ENCODE data around the gene TPRX2. TPM values are rescaled to one million over a fixed set of nuclear protein-coding genes. Genes with fewer than 3 reads are reported as not detected.

The TPRX2 gene
- total and polyA plus RNA-seq, 2 experiments from 2014 or later, result not detected

- TF ChIP-seq ZNF462 (CRISPR knock-in tag; IDR thresholded peaks at IDR 0.05) (no peak), EZH2phosphoT487 (IDR thresholded peaks at IDR 0.05; ENCODE audit: unreplicated experiment) (no peak), NANOG (IDR thresholded peaks at IDR 0.05; ENCODE audit: borderline replicate concordance) (no peak), POLR2AphosphoS5 (IDR thresholded peaks at IDR 0.05; ENCODE audit: low read depth) (no peak), ETS1 (IDR thresholded peaks at IDR 0.05) (no peak), JUNB (IDR thresholded peaks at IDR 0.05; ENCODE audit: unreplicated experiment) (no peak), ZNF331 (CRISPR knock-in tag; IDR thresholded peaks at IDR 0.05; ENCODE audit: low read depth) (no peak), STAT1 (IDR thresholded peaks at IDR 0.05; ENCODE audit: unreplicated experiment) (no peak)
Observed at GRCh38 chr19:47853003-47853402, 6.0 kb upstream of the TPRX2 start (continued).

- Histone ChIP-seq H3K27me3 (ENCODE audit: insufficient read depth) (no peaks in the 10 kb centered on the region), H3K36me3 (ENCODE audit: insufficient read depth) (no peaks in the 10 kb centered on the region), H3K4me2 (no peak overlapping the region), H3F3A (replicated peaks; ENCODE audit: low read depth) (no peaks in the 10 kb centered on the region), H2AFZ (no peak overlapping the region), H3K9me2 (ENCODE audit: insufficient read depth) (no peaks in the 10 kb centered on the region), H3K79me2 (replicated peaks; ENCODE audit: insufficient read depth) (no peaks in the 10 kb centered on the region), H4K20me1 (replicated peaks; ENCODE audit: insufficient read depth) (no peaks in the 10 kb centered on the region), H3K4me1 (ENCODE audit: insufficient read depth) (peaks cover 15% of the 10 kb centered on the region), H3K4me3 (no peak overlapping the region), H3K27ac (ENCODE audit: low read depth) (no peak overlapping the region)
- DNase-seq (ENCODE audit: low spot score) (no peak), ATAC-seq (no peak)
- Mint-ChIP-seq H3K27me3 (ENCODE audit: insufficient read depth, low read depth, poor library complexity) (peaks cover 22% of the 10 kb centered on the region), H3K36me3 (ENCODE audit: low read depth) (no peaks in the 10 kb centered on the region), H3K4me1 (peaks cover 21% of the 10 kb centered on the region), H3K9me3 (peaks cover 3% of the 10 kb centered on the region; the same call in 1 of the 3 replicates), H3K4me3 (no peak overlapping the region), H3K27ac (no peak overlapping the region)
- TF ChIP-seq ZNF114 (CRISPR knock-in tag; IDR thresholded peaks at IDR 0.05) (no peak), POLR2AphosphoS5 (IDR thresholded peaks at IDR 0.05; ENCODE audit: low read depth) (no peak), EZH2 (IDR thresholded peaks at IDR 0.05; ENCODE audit: low read depth, unreplicated experiment) (no peak), CREB1 (CRISPR knock-in tag; IDR thresholded peaks at IDR 0.05; ENCODE audit: low read depth) (no peak), CTCF (conservative IDR thresholded peaks at IDR 0.05; ENCODE audit: low read depth in 2 of 2) (no peak), ZNF331 (CRISPR knock-in tag; IDR thresholded peaks at IDR 0.05; ENCODE audit: low read depth) (no peak), STAT1 (IDR thresholded peaks at IDR 0.05; ENCODE audit: unreplicated experiment) (no peak)
Observed at GRCh38 chr19:47854459-47854858, 4.6 kb upstream of the TPRX2 start.

Data from GM23338 (cell line).